Vagina (tissue), 2 donors: ENCODE data around the gene TRPV5.
A peak's percentile ranks its signal among the peaks of the same experiment; 100 is the strongest.

Experiments
- POLR2AphosphoS5 ChIP-seq, 2 donors: sonication (generic); formaldehyde crosslinking; IDR thresholded peaks; one replicate each; pipeline ENCODE4 v1.9.0; 2017; ENCODE audit warnings: antibody characterized with exemption in 2 of 2, mild to moderate bottlenecking in 2 of 2, low read depth in 1 of 2; ENCODE audit not compliant: insufficient read depth in 1 of 2
- TF ChIP-seq, protein P1 (sequence below), 3 experiments: fragments of 450-650 bp in 2 of 3; fragments of 200-600 bp in 1 of 3; sonication (generic) in 1 of 3; IDR thresholded peaks; one replicate each; pipeline ENCODE4 v1.5.1; 2017 to 2019; ENCODE audit warnings: antibody characterized with exemption in 3 of 3, mild to moderate bottlenecking in 2 of 3, moderate library complexity in 2 of 3

DNA sequence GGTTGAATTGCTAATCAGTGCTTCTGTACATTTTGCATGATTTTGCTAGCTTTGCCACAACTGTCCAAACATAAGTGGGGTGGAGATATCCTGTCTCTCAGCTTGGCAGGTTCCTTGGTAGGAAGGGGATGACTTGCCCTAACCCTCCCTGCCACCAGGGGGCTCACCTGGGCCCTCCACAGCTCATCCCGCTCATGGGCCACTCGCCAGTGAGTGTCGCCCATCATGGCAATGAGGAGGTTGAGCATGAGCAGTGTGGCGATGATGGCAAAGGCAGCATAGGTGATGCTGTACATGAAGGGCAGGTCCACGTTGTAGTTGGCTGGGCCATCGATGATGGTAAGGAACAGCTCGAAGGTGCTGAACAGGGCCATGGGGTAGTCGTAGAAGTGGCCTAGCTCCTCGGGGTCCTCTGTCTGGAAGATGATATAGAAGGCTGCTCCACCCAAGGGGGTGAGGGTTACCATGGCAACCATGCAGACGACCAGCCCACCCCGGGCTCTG, 60.2 kb downstream of the TRPV5 start:
- TF ChIP-seq, protein P1, sequence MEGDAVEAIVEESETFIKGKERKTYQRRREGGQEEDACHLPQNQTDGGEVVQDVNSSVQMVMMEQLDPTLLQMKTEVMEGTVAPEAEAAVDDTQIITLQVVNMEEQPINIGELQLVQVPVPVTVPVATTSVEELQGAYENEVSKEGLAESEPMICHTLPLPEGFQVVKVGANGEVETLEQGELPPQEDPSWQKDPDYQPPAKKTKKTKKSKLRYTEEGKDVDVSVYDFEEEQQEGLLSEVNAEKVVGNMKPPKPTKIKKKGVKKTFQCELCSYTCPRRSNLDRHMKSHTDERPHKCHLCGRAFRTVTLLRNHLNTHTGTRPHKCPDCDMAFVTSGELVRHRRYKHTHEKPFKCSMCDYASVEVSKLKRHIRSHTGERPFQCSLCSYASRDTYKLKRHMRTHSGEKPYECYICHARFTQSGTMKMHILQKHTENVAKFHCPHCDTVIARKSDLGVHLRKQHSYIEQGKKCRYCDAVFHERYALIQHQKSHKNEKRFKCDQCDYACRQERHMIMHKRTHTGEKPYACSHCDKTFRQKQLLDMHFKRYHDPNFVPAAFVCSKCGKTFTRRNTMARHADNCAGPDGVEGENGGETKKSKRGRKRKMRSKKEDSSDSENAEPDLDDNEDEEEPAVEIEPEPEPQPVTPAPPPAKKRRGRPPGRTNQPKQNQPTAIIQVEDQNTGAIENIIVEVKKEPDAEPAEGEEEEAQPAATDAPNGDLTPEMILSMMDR (IDR thresholded peaks at IDR 0.05), result no peak
- TF ChIP-seq POLR2AphosphoS5 (IDR thresholded peaks at IDR 0.05; ENCODE audit: insufficient read depth in 1 of 2, low read depth in 1 of 2), result peak in 1 of 2 donors; percentile 22
